ENCODE data around the gene ZNF598.

Gene ZNF598

GRCh38 chr16:2009791-2010510, at the start of gene ZNF598:
TSS of gene ZNF598 (minus strand) at chr16:2009821.
- peak; percentile 88 for DNase-seq (ENCODE audit: low spot score)

- no peak for DNase-seq (ENCODE audit: low spot score)
Observed at GRCh38 chr16:2058872-2059271, 49.3 kb upstream of the ZNF598 start.

GRCh38 chr16:2058420-2058819, 48.8 kb upstream of the ZNF598 start:
- no peak for DNase-seq (ENCODE audit: low spot score)

- DNase-seq (ENCODE audit: low spot score) = no peak
Observed at GRCh38 chr16:2057438-2057837, 47.8 kb upstream of the ZNF598 start.

GRCh38 chr16:2056681-2057407, 47.2 kb upstream of the ZNF598 start:
- no peak for DNase-seq (ENCODE audit: low spot score)

GRCh38 chr16:2056077-2056476, 46.5 kb upstream of the ZNF598 start:
- DNase-seq (ENCODE audit: low spot score) = no peak

- no peak for DNase-seq (ENCODE audit: low spot score)
Observed at GRCh38 chr16:2054543-2055245, 45.1 kb upstream of the ZNF598 start.

- DNase-seq (ENCODE audit: low spot score) = no peak
Observed at GRCh38 chr16:2053897-2054296, 44.3 kb upstream of the ZNF598 start.

- DNase-seq (ENCODE audit: low spot score) = no peak
Observed at GRCh38 chr16:2053211-2053610, 43.6 kb upstream of the ZNF598 start.

- peak; percentile 63 for DNase-seq (ENCODE audit: low spot score)
Observed at GRCh38 chr16:2048116-2048543, 38.5 kb upstream of the ZNF598 start.

- peak; percentile 99 for DNase-seq (ENCODE audit: low spot score)
Observed at GRCh38 chr16:2047330-2048115, 37.9 kb upstream of the ZNF598 start, which contains the start of the genes NTHL1 and TSC2. TSS of gene NTHL1 (minus strand) at chr16:2047834. CDS start at chr16:2047823, 11 bp downstream. TSS of gene TSC2 (plus strand) at chr16:2047985. CDS start at chr16:2048616, 631 bp downstream.

- no peak for DNase-seq (ENCODE audit: low spot score)
Observed at GRCh38 chr16:2046893-2047329, 37.3 kb upstream of the ZNF598 start.

GRCh38 chr16:2045965-2046892, 36.6 kb upstream of the ZNF598 start:
- DNase-seq (ENCODE audit: low spot score) = no peak

GRCh38 chr16:2044541-2044940, 34.9 kb upstream of the ZNF598 start:
- DNase-seq (ENCODE audit: low spot score) = no peak

- DNase-seq (ENCODE audit: low spot score) = no peak
Observed at GRCh38 chr16:2043667-2044451, 34.2 kb upstream of the ZNF598 start.

GRCh38 chr16:2042986-2043666, 33.5 kb upstream of the ZNF598 start:
- DNase-seq (ENCODE audit: low spot score) = no peak

- DNase-seq (ENCODE audit: low spot score) = no peak
Observed at GRCh38 chr16:2042171-2042985, 32.8 kb upstream of the ZNF598 start.

- DNase-seq (ENCODE audit: low spot score) = no peak
Observed at GRCh38 chr16:2040787-2041522, 31.3 kb upstream of the ZNF598 start.

Data from ecto neural progenitor cell (in vitro differentiated cells).